Dendritic cell treated with granulocyte-macrophage colony-stimulating factor and Interleukin-4, amounts not matched to agents 40 ng/mL and 50 ng/mL, for 4 days (primary cell): ENCODE data around the gene SKA1.

ENCODE experiments used
- H3K27ac Mint-ChIP-seq: one replicate; pipeline ENCODE4 v1.8.0; 2022; ENCODE audit warnings: mild to moderate bottlenecking, mixed read lengths
- H3K27me3 Mint-ChIP-seq: one replicate; pipeline ENCODE4 v1.8.0; 2022; ENCODE audit warnings: mild to moderate bottlenecking, mixed read lengths
- H3K36me3 Mint-ChIP-seq: one replicate; pipeline ENCODE4 v1.8.0; 2022; ENCODE audit warnings: low read depth, mixed read lengths
- H3K4me1 Mint-ChIP-seq: one replicate; pipeline ENCODE4 v1.8.0; 2022; ENCODE audit warnings: low read depth, mixed read lengths
- H3K4me3 Mint-ChIP-seq: one replicate; pipeline ENCODE4 v1.8.0; 2022; ENCODE audit warnings: mild to moderate bottlenecking, moderate library complexity, mixed read lengths
- H3K9me3 Mint-ChIP-seq: one replicate; pipeline ENCODE4 v1.8.0; 2022; ENCODE audit warnings: mixed read lengths
- intact Hi-C: fragments of 100-400 bp; cut with micrococcal nuclease; formaldehyde crosslinking; loops from one replicate; pipeline ENCODE4 v1.15.0; 2022

Gene SKA1

GRCh38 chr18:50374753-50375391 lies at the start of gene SKA1:
TSS of gene SKA1 (plus strand) at chr18:50375046. CDS start at chr18:50375831, 785 bp downstream.
- peak within 1 kb of the TSS; percentile 73 for H3K4me3 Mint-ChIP-seq
- H3K27ac Mint-ChIP-seq = peak within 1 kb of the TSS; percentile 88
- H3K27me3 Mint-ChIP-seq = peaks cover 3% of the 10 kb centered on the region
- H3K4me1 Mint-ChIP-seq = peaks cover 11% of the 10 kb centered on the region
- peaks cover 22% of the 10 kb centered on the region for H3K9me3 Mint-ChIP-seq
- intact Hi-C loops = loop anchor here (1.0 kb wide), 1 partner anchor 109 kb away; the partner anchor contains the start of gene CFAP53
- H3K36me3 Mint-ChIP-seq = peaks cover 5% of the 10 kb centered on the region

- no peak overlapping the region for H3K4me3 Mint-ChIP-seq
- peaks cover 12% of the 10 kb centered on the region for H3K9me3 Mint-ChIP-seq
Measured at GRCh38 chr18:50327983-50328382, 46.9 kb upstream of the SKA1 start.

GRCh38 chr18:50330176-50330575 lies 44.7 kb upstream of the SKA1 start:
- Mint-ChIP-seq H3K4me1 (peaks cover 31% of the 10 kb centered on the region), H3K27me3 (peaks cover 13% of the 10 kb centered on the region), H3K36me3 (no peaks in the 10 kb centered on the region), H3K9me3 (peaks cover 3% of the 10 kb centered on the region), H3K27ac (no peak overlapping the region), H3K4me3 (no peak overlapping the region)
- intact Hi-C loops = no loop called here

More at GRCh38 chr18:50327983-50328382, 46.9 kb upstream of the SKA1 start:
- Mint-ChIP-seq H3K36me3 (no peaks in the 10 kb centered on the region), H3K27ac (no peak overlapping the region), H3K4me1 (peaks cover 15% of the 10 kb centered on the region), H3K27me3 (peaks cover 18% of the 10 kb centered on the region)
- intact Hi-C loops = no loop called here

- no peak overlapping the region for H3K27ac Mint-ChIP-seq
- H3K9me3 Mint-ChIP-seq = no peaks in the 10 kb centered on the region
- peaks cover 40% of the 10 kb centered on the region for H3K4me1 Mint-ChIP-seq
- intact Hi-C loops = no loop called here
- no peaks in the 10 kb centered on the region for H3K36me3 Mint-ChIP-seq
- H3K4me3 Mint-ChIP-seq = no peak overlapping the region
- peaks cover 13% of the 10 kb centered on the region for H3K27me3 Mint-ChIP-seq
Measured at GRCh38 chr18:50331691-50332090, 43.2 kb upstream of the SKA1 start.

- Mint-ChIP-seq H3K27me3 (peaks cover 2% of the 10 kb centered on the region), H3K27ac (peak overlapping the region; percentile 60), H3K4me3 (no peak overlapping the region), H3K36me3 (no peaks in the 10 kb centered on the region), H3K9me3 (no peaks in the 10 kb centered on the region), H3K4me1 (peaks cover 58% of the 10 kb centered on the region)
- intact Hi-C loops = no loop called here
Measured at GRCh38 chr18:50334546-50335152, 40.2 kb upstream of the SKA1 start.

- H3K4me3 Mint-ChIP-seq = no peak overlapping the region
- intact Hi-C loops = no loop called here
- H3K4me1 Mint-ChIP-seq = peaks cover 49% of the 10 kb centered on the region
- H3K9me3 Mint-ChIP-seq = no peaks in the 10 kb centered on the region
- H3K27me3 Mint-ChIP-seq = no peaks in the 10 kb centered on the region
- peak overlapping the region; percentile 53 for H3K27ac Mint-ChIP-seq
- H3K36me3 Mint-ChIP-seq = no peaks in the 10 kb centered on the region
Measured at GRCh38 chr18:50338122-50338521, 36.7 kb upstream of the SKA1 start.

- Mint-ChIP-seq H3K9me3 (no peaks in the 10 kb centered on the region), H3K27me3 (no peaks in the 10 kb centered on the region), H3K27ac (peak overlapping the region; percentile 53), H3K36me3 (no peaks in the 10 kb centered on the region), H3K4me1 (peaks cover 43% of the 10 kb centered on the region), H3K4me3 (no peak overlapping the region)
- intact Hi-C loops = no loop called here
Measured at GRCh38 chr18:50338715-50339114, 36.1 kb upstream of the SKA1 start.

- Mint-ChIP-seq H3K4me3 (no peak overlapping the region), H3K27me3 (no peaks in the 10 kb centered on the region), H3K9me3 (no peaks in the 10 kb centered on the region), H3K36me3 (no peaks in the 10 kb centered on the region), H3K27ac (no peak overlapping the region), H3K4me1 (peaks cover 29% of the 10 kb centered on the region)
- intact Hi-C loops = no loop called here
Measured at GRCh38 chr18:50340078-50340477, 34.8 kb upstream of the SKA1 start.

- H3K4me3 Mint-ChIP-seq = no peak overlapping the region
- H3K27me3 Mint-ChIP-seq = no peaks in the 10 kb centered on the region
- H3K36me3 Mint-ChIP-seq = no peaks in the 10 kb centered on the region
- intact Hi-C loops = no loop called here
- H3K9me3 Mint-ChIP-seq = no peaks in the 10 kb centered on the region
- peaks cover 20% of the 10 kb centered on the region for H3K4me1 Mint-ChIP-seq
- H3K27ac Mint-ChIP-seq = no peak overlapping the region
Measured at GRCh38 chr18:50341443-50341842, 33.4 kb upstream of the SKA1 start.

- Mint-ChIP-seq H3K9me3 (no peaks in the 10 kb centered on the region), H3K4me3 (no peak overlapping the region), H3K4me1 (peaks cover 6% of the 10 kb centered on the region), H3K27ac (no peak overlapping the region), H3K36me3 (no peaks in the 10 kb centered on the region), H3K27me3 (peaks cover 14% of the 10 kb centered on the region)
- intact Hi-C loops = no loop called here
Measured at GRCh38 chr18:50350699-50351098, 24.1 kb upstream of the SKA1 start.

GRCh38 chr18:50356036-50356945 lies 18.6 kb upstream of the SKA1 start:
- H3K27me3 Mint-ChIP-seq = peaks cover 16% of the 10 kb centered on the region
- no peaks in the 10 kb centered on the region for H3K36me3 Mint-ChIP-seq
- H3K27ac Mint-ChIP-seq = peak overlapping the region; percentile 21
- intact Hi-C loops = loop anchor here (1.0 to 5.0 kb wide), 3 partner anchors 75 to 349 kb away; partner anchors contain the start of genes CFAP53 and MBD1
- no peaks in the 10 kb centered on the region for H3K9me3 Mint-ChIP-seq
- peak overlapping the region; percentile 20 for H3K4me3 Mint-ChIP-seq
- peaks cover 18% of the 10 kb centered on the region for H3K4me1 Mint-ChIP-seq

- no peak overlapping the region for H3K27ac Mint-ChIP-seq
- no peaks in the 10 kb centered on the region for H3K9me3 Mint-ChIP-seq
- H3K36me3 Mint-ChIP-seq = no peaks in the 10 kb centered on the region
- no peak overlapping the region for H3K4me3 Mint-ChIP-seq
- H3K27me3 Mint-ChIP-seq = peaks cover 15% of the 10 kb centered on the region
- intact Hi-C loops = loop anchor here (5.0 kb wide), 2 partner anchors 92 to 352 kb away; partner anchors contain the start of gene CFAP53
- H3K4me1 Mint-ChIP-seq = peaks cover 12% of the 10 kb centered on the region
Measured at GRCh38 chr18:50358844-50359243, 16.0 kb upstream of the SKA1 start.

- Mint-ChIP-seq H3K4me3 (no peak overlapping the region), H3K27me3 (peaks cover 15% of the 10 kb centered on the region), H3K9me3 (no peaks in the 10 kb centered on the region), H3K27ac (no peak overlapping the region), H3K4me1 (peaks cover 12% of the 10 kb centered on the region), H3K36me3 (no peaks in the 10 kb centered on the region)
- intact Hi-C loops = loop anchor here (5.0 kb wide), 2 partner anchors 93 to 353 kb away; partner anchors contain the start of gene CFAP53
Measured at GRCh38 chr18:50359806-50360205, 15.0 kb upstream of the SKA1 start.

GRCh38 chr18:50360611-50361010 lies 14.2 kb upstream of the SKA1 start:
- Mint-ChIP-seq H3K27me3 (peaks cover 15% of the 10 kb centered on the region), H3K27ac (no peak overlapping the region), H3K4me3 (no peak overlapping the region), H3K4me1 (peaks cover 12% of the 10 kb centered on the region), H3K9me3 (no peaks in the 10 kb centered on the region), H3K36me3 (no peaks in the 10 kb centered on the region)
- intact Hi-C loops = no loop called here
